ENCODE measurements around the gene RPS25. TPM values are rescaled to one million over a fixed set of nuclear protein-coding genes. Genes with fewer than 3 reads are reported as not detected.
"Not testable (repeated sequence)": the region's sequence is repeated elsewhere in the genome, so short reads cannot be mapped to it uniquely, and the experiment has no call there.

Gene RPS25
- 1,002 TPM for total RNA-seq

DNA sequence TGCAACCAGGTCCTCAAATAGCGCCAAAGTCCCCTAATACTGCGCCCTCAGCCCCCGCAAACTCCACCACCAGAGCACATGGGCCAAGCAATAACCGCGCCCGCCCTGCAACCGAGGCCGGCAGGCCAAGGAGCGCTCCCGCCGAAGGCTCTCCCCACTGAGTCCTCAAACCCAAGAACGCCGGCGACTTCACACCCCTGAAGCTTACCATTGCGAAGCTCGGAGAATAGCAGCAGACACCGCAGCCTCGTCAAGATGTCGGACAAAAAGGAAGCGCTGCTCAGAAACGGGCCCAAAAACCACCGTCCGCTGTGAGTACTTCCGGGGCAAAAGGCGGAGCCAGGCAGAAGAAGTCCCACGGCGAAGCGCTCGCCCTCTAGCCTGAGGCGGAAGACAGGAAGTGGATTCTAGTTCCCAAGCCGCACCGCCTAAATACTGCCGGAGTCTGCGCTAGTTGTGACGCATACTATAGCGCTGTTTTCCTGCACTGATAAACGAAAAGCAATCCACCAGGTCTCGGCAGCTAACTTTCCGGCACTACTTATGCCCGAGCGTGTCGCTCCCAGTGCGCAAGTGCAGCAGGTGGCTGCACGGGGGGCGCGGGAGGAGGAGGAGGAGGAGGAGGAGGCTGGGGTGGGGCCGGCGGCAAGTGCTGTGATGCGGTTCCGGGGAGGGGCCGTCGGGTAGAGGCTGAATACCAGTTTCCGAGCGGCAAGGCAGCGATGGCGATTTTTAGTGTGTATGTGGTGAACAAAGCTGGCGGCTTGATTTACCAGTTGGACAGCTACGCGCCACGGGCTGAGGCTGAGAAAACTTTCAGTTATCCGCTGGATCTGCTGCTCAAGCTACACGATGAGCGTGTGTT lies at the start of gene RPS25, which contains the start of gene TRAPPC4:
Gene RPS25 (minus strand): TSS at position 270 of the 865 bp plus-strand sequence. CDS start 59 bp downstream, at position 211.
Gene TRAPPC4 (plus strand): TSS at position 693 of the 865 bp plus-strand sequence. CDS start 30 bp downstream, at position 723.
- peak; percentile 95 for ATAC-seq

DNA sequence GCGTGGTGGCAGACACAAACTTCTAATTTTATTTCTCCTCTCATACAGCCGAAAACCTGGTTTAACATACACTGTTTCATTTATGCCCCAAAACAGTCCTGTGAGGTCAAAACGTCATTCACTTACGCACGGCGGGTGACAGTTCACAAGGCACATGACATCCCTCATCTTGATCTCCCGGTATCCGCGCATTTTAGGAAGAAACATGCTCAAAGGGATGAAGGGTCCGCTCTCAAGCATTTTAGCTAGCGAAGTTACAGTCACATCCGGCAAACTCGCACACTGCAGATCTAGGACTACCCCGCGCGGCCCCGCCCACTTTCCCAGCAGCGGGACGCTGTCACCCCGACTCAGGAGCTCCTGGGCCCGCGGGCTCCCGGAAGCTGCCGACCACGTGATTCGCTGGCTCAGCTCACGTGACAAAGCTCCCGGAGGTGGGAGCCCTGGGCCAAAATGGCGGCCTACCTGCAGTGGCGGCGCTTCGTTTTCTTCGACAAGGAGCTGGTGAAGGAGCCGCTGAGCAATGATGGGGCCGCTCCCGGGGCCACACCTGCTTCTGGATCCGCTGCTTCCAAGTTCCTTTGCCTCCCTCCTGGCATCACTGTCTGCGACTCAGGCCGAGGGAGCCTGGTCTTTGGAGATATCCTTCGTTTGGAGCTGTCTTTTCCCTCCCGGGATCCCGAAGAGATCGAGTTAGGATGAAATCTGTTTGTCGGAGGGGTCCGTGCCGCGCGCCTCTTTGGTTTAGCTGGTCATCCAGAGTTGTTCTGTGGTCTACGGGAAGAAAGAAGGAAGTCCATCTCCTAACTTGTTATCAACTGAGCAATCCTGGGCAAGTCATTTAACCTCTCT lies 49.5 kb upstream of the RPS25 start, which contains the start of gene VPS11:
Gene VPS11 (plus strand): TSS at position 448 of the 852 bp plus-strand sequence. CDS start 6 bp downstream, at position 454.
- ATAC-seq = peak; percentile 99

DNA sequence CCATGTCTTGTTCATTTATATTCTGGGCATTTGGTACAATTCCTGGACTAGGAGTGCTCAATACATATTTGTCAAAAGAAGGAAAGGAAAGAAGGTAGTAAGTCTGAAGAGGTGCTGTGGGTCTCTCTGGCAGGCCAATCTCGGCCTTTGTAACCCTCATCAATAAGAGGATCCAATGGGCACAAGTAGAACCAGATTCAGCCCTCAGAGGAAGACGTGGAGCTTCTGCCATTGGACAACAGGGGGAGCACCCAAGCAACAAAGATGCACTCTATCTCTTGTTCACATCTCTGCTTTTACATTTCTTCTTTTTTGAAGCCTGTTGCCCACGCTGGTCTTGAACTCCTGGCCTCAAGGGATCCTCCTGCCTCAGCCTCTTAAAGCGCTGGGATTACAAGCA lies 47.2 kb upstream of the RPS25 start:
- no peak for ATAC-seq

DNA sequence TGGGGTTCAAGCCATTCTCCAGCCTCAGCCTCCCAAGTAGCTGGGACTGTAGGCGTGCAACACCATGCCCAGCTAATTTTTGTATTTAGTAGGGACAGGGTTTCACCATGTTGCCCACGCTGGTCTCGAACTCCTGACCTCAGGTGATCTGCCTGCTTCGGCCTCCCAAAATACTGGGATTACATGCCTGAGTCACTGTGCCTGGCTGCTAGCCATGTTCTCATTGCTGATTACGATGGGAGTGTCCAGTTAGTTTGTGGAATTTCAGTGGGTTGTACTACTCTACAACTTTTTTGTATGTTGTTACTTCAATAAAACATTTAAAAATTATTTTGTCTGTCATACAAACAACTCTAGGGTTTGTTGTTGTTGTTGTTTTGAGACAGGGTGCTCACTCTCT lies 44.6 kb upstream of the RPS25 start:
- no peak for ATAC-seq

DNA sequence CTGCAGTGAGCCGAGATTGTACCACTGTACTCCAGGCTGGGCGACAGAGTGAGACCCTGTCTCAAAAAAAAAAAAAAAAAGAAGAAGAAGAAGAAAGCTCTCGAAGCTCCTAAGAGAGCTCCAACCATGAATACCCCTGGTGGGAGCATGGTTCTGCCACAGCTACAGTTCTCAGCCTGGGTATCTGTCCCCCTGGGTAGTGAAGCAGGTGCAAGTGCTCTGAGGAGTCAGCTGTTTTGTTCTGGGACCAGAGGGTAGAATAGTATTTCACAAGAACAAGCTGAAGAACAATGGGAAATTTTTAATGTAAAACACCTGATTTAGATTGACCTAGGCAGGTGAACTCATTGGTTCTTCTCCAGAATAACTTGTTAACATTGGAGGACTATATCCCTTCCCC lies 43.1 kb upstream of the RPS25 start:
- no peak for ATAC-seq

DNA sequence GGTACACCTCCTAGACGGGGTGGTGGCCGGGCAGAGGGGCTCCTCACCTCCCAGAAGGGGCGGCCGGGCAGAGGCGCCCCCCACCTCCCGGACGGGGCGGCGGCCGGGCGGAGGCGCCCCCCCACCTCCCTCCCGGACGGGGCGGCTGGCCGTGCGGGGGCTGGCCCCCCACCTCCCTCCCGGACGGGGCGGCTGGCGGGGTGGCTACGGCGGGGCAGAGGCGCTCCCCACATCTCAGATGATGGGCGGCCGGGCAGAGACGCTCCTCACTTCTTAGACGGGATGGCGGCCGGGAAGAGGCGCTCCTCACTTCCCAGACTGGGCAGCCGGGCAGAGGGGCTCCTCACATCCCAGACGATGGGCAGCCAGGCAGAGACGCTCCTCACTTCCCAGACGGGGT lies 41.0 kb upstream of the RPS25 start:
- ATAC-seq = not testable (repeated sequence)

DNA sequence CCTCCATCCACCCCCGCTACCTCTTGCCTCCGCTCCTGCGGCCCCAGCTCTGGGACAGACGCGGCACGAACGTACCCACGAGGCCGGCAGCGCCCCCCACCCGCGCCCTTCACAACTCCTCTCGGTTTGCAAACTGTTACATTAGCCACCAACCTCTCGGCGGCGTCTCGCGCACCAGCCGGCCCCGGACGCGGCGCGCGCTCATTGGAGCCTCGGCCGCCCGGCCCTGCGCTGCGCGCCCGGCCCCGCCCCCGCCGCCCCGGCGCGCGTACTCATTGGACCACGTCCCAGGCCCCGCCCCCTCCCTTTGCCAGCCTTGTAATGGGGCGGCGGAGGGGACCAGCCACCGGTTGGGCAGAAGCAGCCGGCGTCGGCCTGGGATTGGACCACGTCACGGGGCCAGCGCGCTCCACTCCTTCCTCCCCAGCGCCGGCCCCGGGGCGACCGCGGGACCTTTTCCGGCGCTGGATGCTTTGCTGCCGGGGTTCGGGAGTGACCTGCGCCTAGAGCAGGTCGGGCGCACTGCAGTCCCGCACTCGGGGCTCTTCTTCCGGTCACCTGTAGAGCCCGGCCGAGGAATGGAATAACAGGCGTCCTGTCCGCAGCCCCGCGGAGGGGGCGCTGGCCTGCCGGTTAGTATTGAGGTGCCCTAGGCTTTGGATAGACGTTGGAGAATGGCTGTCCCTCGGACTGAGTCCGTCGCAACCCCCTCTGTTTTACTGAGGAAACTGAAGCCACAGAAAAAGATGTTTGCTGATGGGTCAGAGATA lies 39.0 kb upstream of the RPS25 start, which contains the start of gene HYOU1:
Gene HYOU1 (minus strand): TSS at position 206 of the 770 bp plus-strand sequence. CDS start 1,045 bp downstream, outside the sequence.
- ATAC-seq = peak; percentile 99

DNA sequence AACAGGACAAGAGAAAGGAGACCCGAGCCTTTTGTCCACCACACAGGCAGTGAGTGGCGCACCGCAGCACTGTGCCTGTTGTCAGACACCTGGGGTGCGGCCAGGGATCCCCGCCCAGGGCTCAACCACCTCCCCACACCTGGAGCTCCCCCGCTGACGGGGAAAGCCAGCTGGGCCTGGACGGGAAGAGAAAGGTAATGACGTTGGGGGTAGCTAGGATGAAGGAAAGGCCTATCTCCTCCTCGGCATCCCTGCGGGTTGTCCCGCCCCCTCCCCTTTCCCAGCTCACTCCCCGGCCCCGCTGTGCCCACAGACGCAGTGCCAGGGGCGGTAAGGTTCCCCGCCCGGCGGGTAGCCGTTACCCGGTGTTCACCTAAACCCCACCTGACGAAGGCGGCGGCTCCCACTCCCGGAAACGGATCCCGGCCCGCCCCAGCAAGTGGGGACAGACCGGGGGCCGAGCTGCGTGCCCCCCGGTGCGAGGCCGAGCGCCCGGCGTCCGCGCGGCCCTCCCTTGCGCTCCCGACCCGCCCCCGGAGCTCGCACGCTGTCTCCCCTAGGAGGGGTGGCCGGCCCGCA lies 38.4 kb upstream of the RPS25 start:
- peak; percentile 73 for ATAC-seq

DNA sequence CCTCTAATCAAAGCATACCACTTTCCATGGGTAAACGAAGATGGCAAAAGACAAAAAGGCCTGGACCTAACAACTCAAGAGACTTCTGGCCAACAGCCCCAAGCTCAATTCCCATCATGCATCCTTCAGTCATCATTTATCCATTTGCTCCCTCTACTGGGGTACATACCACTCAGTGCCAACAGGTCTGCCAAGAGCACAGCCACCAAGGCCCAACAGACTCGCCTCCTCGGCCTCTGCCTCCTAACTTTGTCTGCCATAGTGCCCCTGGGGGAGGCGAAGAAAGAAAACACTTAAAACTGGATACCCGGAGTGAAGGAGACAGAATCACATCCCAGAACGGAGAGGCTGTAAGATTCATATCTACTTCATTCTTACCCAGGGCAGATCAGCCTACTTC lies 37.8 kb upstream of the RPS25 start:
- no peak for ATAC-seq

DNA sequence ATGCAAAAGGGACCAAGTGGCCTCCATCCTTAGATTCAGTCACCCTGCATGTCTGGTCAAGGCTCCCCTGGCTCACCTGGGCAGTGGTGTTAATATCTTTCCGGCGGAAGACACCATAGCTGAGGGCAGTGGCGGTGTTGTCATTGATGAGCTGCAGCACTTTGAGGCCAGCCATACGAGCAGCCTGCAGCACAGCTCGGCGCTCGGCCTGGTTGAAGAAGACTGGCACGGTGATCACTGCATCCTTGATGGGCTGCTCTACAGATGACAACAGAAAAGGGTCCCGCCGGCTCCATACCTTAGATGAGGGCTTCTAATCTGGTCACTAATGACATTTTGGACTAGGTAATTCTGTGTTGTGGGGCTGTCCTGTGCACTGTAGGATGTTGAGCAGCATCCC lies 36.3 kb upstream of the RPS25 start:
- ATAC-seq = no peak

DNA sequence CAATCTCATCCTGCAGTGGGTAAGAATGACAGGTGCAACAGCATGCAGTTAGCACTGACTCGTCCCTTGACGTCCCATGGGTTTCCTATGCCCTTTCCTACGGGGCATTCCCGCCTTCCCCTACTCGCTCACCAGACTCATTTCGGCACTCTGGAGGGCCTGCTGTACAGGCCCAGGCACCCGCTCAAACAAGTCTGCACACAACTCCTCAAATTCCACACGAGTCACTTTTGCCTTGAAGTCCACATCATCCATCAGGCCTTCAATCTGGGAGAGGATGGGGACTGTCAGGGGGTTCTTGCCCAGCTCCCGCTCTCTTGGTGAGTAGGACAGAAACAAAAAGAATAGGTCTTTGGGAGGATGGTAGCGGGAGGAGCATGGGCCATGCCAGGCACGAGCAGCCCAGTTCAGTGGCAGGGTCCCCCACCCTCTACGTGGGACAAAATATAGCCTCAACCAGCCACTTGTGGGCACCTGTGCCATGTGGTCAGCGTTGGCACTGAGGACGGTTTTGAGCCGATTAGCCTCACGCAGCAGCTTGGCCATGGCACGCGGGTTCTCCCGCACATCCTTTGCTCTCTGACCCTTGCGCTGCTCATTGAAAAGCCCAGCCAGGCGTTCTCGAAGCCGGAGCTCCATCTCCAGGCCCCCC lies 34.1 kb upstream of the RPS25 start:
- ATAC-seq = no peak

DNA sequence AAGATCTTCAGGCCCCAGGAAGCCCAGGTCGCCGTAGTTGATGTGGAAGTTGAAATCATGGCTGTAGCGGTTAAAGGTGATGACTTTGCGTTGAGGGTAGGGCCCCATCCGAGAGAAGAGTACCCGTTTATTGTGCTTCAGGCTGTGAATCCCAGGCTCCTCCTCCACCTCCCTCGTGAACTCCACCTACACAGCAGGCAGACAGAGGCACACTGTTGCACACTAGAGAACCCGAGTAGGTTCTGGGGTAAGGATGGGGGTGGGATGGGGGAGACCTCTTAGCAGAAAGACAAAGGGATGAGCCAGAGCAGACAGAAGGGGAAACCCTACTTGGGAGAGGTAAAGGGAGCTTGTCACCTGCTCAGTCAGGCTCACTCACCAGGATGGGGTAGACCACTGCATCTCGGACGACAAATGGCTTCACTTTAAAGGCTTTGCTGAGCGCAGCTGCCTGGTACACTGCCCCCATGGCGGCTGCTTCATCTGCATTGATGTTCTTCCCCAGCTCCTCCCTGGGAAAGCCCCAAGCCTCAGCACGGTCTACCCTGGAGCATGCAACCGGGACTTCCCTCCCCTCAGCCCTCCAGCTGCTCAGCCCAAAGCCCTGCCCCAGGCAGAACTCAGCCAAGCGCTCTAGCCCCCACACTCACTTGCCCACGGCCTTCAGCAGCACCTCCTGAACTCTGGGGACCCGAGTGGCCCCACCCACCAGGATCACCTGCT lies 33.5 kb upstream of the RPS25 start:
- no peak for ATAC-seq

DNA sequence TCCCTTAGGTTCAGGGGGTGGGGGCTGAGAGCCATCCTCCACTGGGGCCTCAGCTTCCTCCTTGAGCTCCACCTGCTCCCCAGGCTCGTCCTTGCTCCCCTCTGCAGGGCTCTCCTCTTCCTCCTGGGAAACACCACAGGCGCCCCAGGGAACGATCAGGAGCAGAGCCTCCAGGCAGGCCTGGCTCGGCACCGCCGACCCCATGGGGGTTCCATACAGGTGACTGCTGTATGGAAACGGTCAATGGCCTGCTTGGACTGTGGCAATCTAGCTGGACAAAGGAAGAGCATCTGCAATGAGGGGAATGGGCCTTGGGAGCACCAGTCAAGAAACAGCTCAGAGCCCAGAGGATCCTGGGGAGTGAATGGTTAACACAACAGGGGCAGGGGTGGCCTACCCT lies 30.9 kb upstream of the RPS25 start:
- ATAC-seq = no peak

DNA sequence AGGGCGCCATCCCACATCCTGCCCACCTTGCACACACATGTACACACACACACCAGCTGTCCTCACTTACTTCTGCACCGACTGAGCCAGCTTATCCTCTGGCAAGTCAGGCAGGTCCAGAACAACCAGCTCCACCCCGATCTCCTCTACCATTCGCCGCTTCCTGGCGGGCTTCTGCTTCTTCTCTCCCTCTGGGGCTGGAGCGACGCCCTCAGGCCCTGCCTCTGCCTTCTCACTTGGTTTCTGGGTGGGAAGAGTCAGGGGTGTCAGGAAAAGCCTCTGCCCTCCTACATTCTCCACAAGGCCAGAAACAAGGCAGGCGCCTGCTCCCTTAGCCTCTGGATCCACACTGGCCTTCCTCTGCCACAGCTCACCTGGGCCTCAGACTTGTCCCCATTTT lies 30.5 kb upstream of the RPS25 start:
- no peak for ATAC-seq

DNA sequence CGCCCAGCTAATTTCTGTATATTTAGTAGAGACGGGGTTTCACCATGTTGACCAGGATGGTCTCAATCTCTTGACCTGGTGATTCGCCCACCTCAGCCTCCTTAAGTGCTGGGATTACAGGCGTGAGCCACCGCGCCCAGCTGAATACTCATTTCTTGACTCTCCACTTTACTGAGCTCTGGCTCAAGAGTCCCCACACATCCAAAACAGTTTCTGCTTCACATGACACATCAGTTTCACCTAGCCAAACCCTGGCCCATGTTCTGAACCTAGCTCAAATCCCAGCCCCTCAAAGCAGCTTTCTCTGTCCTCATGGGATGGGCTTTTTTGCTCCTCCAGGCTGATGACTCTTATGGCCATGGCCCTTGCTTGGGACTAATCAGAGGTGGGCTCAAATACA lies 29.1 kb upstream of the RPS25 start:
- ATAC-seq = no peak

DNA sequence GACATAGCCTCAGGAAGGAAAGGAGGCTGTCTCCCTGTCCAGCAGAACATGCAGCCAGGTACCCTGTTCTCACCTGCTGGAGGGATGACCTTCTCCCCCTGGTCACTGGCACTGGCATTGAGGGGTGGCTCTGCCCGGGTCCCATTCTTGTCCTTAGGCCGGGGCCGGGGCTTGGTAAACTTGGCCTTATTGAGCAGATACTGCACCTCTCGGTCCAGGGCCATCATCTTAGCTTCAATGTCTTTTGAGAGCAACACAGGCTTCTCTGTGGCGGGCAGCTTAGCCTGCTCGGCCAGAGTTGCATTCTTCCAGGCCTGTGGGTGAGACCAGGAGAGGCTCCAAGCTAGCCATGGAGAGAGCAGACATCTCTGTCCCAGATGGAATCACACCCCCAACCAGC lies 28.3 kb upstream of the RPS25 start:
- ATAC-seq = no peak

DNA sequence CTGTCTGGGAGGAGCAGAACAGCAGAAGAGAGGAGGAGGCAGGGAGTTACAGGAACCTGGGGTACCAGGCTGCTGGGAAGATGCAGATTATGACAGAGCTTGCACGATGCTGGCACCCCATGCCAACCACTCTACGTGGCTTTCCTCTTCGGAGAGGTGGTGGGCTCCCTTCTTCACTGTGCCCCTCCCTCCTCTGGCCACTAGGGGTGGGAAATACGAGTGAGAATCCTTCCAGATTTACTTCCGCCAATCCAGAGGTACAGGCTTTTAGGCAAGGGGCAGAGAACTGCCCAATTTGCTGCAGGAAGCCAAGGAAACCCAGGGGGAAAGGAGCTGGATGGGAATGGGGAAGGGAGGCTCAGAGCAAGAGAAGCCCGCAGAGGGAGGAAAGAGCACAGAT lies 26.6 kb upstream of the RPS25 start:
- no peak for ATAC-seq

DNA sequence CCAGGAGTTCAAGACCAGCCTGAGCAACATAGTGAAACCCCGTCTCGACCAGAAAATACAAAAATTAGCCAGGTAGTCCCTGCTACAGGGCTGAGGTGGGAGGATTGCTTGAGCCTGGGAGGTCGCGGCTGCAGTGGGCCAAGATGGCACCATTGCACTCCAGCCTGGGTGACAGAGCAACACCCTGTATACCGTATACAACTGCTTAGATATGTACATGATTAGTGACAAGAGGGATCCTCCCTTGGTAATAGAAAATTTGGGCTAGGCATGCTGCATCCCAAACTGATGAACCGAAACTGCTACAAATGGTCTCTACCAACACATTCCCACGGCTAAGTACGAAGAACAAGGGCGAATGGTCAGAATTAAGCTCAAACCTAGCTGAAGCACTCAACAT lies 24.8 kb upstream of the RPS25 start:
- ATAC-seq = no peak

DNA sequence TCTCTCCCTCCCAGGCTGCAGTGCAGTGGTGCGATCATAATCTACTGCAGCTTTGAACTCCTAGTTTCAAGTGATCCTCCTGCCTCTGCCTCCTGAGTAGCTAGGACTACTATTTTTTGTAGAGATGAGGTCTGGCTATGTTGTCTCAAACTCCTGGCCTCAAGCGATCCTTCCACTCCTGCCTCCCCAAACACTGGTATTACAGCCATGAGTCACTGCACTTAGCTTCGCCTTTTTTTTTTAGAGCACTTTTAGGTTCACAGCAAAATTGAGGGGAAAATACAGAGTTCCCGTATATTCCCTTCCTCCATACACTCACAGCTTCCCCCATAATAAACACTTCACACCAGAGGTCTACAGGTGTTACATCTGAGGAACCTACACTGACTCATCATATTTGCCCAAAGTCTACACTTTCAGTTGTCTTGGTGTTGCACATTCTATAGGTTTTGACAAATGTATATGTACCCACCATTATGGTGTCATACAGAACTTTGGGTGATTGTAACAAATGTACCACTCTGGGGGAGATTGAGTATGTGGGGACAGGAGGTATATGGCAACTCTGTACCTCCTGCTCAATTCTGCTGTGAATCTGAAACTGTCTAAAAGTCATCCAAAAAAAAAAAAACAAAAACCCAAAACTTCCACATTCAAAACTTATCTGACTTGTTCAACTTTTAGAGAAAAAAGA lies 23.8 kb upstream of the RPS25 start:
- no peak for ATAC-seq

DNA sequence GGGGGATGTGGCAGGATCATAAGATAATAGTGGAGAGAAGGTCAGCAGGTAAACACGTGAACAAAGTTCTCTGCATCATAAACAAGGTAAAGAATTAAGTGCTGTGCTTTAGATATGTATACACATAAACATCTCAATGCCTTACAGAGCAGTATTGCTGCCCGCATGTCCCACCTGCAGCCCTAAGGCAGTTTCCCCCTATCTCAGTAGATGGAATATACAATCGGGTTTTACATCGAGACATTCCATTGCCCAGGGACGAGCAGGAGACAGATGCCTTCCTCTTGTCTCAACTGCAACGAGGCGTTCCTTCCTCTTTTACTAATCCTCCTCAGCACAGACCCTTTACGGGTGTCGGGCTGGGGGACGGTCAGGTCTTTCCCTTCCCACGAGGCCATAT lies 21.3 kb upstream of the RPS25 start:
- ATAC-seq = not testable (repeated sequence)
